Hypothalamus (tissue), 51 donors: ENCODE data around the gene A4GNT.
"Not testable (repeated sequence)": the region's sequence is repeated elsewhere in the genome, so short reads cannot be mapped to it uniquely, and the experiment has no call there.

Source experiments
- DNase-seq, 51 donors: peaks; one replicate each; lab custom pipeline; 2025; lab: John Stamatoyannopoulos, UW

Gene A4GNT

DNA sequence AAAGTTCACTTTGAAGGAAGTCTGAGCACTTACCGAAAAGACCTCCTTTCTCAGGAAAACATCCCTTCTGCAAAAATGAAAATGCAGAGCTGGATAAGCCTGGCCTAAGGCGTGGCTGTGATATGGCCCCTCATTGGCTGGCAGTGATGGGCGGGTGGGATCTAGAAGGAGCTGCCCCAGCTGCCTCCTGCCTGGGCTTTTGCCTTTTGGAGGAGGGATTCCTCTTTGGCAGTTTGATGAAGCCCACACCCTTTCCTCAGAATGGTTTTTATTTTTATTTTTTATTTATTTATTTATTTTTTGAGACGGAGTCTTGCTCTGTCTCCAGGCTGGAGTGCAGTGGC, 12.8 kb downstream of the A4GNT start:
- DNase-seq: no peak

DNA sequence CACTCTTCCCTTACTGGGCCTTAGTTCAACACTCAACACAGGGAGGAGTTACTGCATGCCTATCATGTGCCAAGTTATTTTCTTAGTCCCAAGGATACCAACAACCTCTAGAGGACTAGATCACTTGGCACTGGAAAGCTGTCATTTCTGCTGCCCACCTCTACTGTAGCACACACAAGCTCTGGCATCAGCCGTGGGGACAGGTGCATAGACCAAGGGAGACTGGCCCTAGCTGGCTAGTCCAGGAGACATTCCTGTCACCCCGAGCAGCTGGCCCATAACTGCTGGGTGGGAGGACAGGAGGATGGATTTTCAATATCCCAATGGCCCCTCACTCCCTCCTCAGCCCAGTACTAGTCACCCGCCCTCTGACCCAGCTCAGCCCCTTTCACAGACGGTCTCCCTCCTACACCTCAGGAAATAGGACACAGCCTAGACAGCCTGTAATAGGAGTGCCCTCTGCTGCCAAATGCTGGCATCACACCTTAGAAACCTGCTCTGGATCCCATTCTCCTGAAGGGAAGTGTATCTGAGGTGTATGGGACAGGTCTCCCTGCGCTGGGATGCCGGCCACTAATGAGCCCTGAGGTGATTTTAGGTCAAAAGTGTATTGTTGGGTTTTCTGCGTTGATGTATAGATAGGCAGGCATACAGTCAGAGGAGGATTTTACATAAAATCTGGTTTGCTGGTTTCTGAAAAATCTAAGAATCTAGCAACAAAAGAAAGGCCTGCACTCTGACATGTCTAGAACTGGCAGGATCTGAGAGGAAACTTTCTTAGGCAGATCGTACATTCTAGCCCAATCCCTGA, 13.4 kb downstream of the A4GNT start:
- peak in 43 of 51 donors; percentile 5 to 72 (median 35) for DNase-seq

DNA sequence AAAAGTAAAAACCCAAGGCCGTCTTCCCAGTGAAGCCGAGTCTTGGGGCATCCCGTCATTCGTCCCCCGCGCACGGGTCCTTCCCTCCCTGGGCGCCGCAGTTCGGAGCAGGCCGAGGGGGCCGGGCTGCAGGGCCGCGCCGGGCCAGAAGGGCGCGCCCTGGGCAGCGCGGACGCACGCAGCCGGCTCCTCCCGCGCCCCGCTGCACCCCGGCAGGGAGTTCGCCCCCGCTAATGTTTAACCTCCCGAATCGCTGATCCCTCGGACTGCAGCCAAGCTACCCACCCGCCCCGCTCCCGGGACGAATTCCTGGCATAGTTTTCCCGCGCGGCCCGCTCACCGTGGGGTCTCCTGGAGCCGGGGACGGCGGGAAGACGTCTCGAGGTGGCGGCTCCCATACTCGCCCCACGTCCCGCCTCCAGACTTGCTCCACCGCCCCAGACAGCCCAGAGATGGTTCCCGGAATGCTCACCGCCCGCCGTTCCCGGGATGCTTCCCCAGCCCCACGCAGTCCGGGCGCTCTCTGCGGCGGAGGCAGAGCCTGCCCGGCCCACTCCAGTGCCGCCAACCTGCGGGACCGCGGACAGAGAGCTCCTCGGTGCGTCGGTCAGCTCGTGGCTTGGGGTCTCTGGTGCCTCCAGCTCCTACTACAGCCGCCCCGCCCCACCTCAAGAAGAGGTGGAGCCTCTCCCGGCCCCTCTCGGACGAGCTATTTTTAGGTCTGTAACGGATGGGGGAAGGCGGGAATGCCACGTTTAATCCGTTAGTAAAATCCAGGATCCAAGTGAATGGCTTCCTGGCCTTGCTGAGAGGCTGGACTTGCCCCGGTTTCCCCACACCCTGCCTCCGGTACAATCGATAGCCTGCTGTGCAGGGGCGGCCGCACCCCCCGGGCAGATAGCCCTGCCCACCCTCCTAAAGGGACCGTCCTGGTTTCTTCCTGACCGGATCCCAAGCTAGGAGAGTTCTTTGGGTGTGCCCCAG, 16.9 kb downstream of the A4GNT start, which contains the start of gene DZIP1L:
Gene DZIP1L, minus strand, starts transcription at position 621 of the 984 bp plus-strand sequence. CDS start 11,637 bp downstream, outside the sequence.
- peak in 40 of 51 donors; percentile 9 to 69 (median 39) for DNase-seq

- DNase-seq: peak in 4 of 51 donors; percentile 4 to 34 (median 9)
Observed at GRCh38 chr3:138114431-138114918, 17.7 kb downstream of the A4GNT start.

DNA sequence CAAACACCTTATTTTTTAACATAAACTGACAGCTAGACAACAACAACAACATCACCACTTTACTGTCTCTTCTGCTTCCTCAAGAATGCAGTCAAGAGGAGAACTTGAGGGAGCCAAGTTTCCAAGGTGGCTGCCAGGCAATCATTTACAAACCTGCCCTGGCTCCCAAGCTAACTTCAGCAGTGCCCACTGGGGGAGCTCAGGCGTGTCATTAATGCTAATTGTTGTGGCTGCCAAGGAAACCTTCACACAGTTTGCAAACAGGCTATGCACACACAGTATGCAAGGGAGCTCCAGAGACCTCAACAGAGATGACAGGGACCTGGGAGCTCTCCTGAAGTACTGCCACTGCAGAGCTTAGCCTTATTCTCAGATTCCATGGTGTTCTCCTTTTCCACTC, 18.9 kb downstream of the A4GNT start:
- no peak for DNase-seq

DNA sequence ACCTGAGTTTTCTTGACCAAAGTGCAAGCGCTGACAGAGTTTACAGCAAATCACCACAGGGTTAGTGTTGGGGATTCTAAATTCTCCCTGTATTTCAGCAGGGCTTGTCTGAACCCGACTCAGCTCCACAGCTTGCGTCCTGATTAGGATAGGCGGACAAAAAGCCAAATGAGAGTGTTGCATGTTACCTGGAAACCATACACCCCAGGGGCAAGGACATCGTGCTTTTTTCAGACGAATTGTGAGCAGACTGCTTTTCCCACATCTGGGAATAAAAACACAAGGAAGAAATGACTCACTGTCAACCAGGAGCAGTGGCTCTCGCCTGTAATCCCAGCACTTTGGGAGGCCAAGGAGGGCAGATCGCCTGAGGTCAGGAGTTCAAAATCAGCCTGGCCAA, 19.8 kb downstream of the A4GNT start:
- DNase-seq: no peak

DNA sequence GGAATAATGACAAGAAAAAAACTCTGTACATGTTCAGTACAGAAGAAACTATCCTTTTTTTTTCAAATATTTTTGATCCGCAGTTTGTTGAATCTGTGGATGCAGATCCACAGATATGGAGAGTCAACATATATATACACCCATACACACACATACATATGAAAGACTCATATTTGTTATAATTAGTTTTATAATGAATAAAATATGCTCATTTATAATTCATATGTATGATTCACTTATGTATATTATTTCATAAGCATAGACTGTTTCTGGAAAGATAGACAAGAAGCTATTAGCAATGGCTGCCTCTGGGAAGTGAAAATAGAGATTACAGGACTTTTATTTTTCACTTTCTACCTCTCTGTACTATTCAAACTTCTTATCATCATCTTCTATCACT, 26.6 kb downstream of the A4GNT start:
- no peak for DNase-seq

- no peak for DNase-seq
Observed at GRCh38 chr3:138103466-138103865, 28.7 kb downstream of the A4GNT start.

DNA sequence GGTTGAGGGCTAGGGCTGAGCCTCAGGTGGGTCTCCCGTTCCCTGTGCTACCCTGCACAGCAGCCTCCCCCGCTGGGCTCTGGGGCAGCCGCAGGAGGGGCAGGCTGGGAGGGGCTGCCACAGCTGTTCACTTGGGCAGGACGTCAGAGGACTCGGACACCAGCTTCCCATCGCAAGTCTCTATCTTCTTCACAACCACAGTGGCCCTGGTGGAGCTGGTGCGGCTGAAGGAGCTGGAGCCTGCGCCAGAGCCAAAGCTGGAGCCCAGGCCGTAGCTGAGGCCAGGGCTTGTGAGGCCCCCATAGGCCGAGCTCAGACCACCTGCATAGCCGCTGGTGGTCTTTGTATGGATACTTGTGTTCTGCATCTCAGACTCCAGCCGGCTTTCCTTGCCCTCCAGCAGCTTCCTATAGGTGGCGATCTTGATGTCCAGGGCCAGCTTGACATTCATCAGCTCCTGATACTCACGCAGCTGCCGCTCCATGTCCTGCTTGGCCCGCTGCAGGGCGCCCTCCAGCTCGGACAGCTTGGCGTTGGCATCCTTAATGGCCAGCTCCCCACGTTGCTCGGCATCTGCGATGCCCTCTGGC, 30.7 kb downstream of the A4GNT start:
- DNase-seq: not testable (repeated sequence)

DNA sequence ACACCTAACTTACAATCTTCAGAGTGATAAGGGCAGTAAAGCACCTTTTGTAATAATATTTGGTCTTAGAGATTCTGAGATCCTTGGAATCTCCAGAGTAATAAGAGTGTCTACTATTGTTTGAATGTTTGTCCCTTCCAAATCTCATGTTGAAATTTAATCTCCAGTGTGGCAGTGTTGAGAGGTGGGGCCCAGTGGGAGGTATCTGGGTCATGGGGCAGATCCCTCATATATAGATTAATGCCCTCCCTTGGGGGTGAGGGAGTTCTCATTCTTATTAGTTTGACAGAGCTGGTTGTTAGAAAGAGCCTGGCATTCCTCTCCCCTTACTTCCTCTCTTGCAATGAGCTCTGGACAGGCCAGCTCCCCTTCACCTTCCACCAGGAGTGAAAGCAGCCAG, 32.8 kb downstream of the A4GNT start:
- no peak for DNase-seq

GRCh38 chr3:138097192-138098172, 34.7 kb downstream of the A4GNT start:
- no peak for DNase-seq

- no peak for DNase-seq
Observed at GRCh38 chr3:138093721-138094120, 38.5 kb downstream of the A4GNT start.

- no peak for DNase-seq
Observed at GRCh38 chr3:138092023-138092422, 40.2 kb downstream of the A4GNT start.

GRCh38 chr3:138089091-138089490, 43.1 kb downstream of the A4GNT start:
- no peak for DNase-seq

DNA sequence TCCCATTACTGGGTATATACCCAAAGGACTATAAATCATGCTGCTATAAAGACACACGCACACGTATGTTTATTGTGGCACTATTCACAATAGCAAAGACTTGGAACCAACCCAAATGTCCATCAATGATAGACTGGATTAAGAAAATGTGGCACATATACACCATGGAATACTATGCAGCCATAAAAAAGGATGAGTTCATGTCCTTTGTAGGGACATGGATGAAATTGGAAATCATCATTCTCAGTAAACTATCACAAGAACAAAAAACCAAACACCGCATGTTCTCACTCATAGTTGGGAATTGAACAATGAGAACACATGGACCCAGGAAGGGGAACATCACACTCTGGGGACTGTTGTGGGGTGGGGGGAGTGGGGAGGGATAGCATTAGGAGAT, 46.4 kb downstream of the A4GNT start:
- DNase-seq: not testable (repeated sequence)

DNA sequence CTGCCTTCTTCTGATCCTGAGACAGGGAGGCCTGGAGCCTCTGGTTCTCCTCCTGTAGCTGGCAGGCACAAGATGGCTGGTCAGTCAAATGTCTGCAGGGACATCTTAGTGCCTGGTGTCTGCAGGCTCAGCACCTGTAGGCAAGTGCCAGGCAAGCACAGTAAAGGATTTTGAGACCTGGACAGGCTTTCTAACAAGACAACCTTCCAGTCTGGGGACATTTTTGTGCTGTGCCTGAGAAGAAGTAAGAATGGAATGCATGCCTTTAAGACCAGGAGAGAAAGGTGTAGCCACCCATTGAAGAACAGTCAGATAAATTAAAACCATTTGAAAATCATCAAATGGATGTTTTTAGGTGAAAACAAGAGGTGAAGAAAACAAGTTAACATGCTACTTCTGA, 48.0 kb downstream of the A4GNT start:
- no peak for DNase-seq

- DNase-seq: no peak
Observed at GRCh38 chr3:138082992-138083386, 49.2 kb downstream of the A4GNT start.

GRCh38 chr3:138082085-138082991, 49.9 kb downstream of the A4GNT start:
- DNase-seq: no peak
